ENCODE measurements around the gene NFE2L2. TPM values are rescaled to one million over a fixed set of nuclear protein-coding genes. Genes with fewer than 3 reads are reported as not detected.

NFE2L2 gene
- total and polyA plus RNA-seq, 12 donors, result 26.4 to 67.9 (median 54.9) TPM

- H3K27me3 ChIP-seq, result no peaks in the 10 kb centered on the region
- 48 to 59% methylated on average over 4 of the region's 4 CpGs for WGBS, 2 donors
- TF ChIP-seq CTCF (IDR thresholded peaks at IDR 0.05), result no peak
- peaks cover 21 to 100% (median 99%) of the 10 kb centered on the region in 9 donors for H3K4me1 ChIP-seq
- DNase-seq (no peak), ATAC-seq (peak in 1 of 8 donors; percentile 27)
- H3K9me3 ChIP-seq, result no peaks in the 10 kb centered on the region
- peaks cover 0 to 18% (median 0%) of the 10 kb centered on the region in 9 donors for H3K36me3 ChIP-seq
- intact Hi-C loops (cut with DNase I), result no loop called here
- peak overlapping the region in 8 of 10 donors; percentile 18 to 90 (median 76) for H3K27ac ChIP-seq
- no peak overlapping the region for H3K4me3 ChIP-seq
Measured at GRCh38 chr2:177245010-177245422, 19.5 kb downstream of the NFE2L2 start.

GRCh38 chr2:177244244-177244771 lies 20.2 kb downstream of the NFE2L2 start:
- H3K36me3 ChIP-seq, result peaks cover 0 to 14% (median 0%) of the 10 kb centered on the region in 9 donors
- intact Hi-C loops (cut with DNase I), result no loop called here
- TF ChIP-seq CTCF (IDR thresholded peaks at IDR 0.05), result no peak
- WGBS, 2 donors, result 99% methylated on average over 6 of the region's 6 CpGs
- no peak for DNase-seq
- no peak overlapping the region for H3K4me3 ChIP-seq
- ATAC-seq, result no peak
- no peaks in the 10 kb centered on the region for H3K27me3 ChIP-seq
- H3K9me3 ChIP-seq, result no peaks in the 10 kb centered on the region
- H3K4me1 ChIP-seq, result peaks cover 23 to 100% (median 99%) of the 10 kb centered on the region in 9 donors
- H3K27ac ChIP-seq, result peak overlapping the region in 5 of 10 donors; percentile 72 to 90 (median 86)

- H3K9me3 ChIP-seq, result no peaks in the 10 kb centered on the region
- DNase-seq (no peak), ATAC-seq (no peak)
- intact Hi-C loops (cut with DNase I), result no loop called here
- H3K27me3 ChIP-seq, result no peaks in the 10 kb centered on the region
- peaks cover 0 to 13% (median 0%) of the 10 kb centered on the region in 9 donors for H3K36me3 ChIP-seq
- H3K27ac ChIP-seq, result peak overlapping the region in 9 of 10 donors; percentile 41 to 90 (median 80)
- H3K4me3 ChIP-seq, result no peak overlapping the region
- H3K4me1 ChIP-seq, result peaks cover 24 to 100% (median 99%) of the 10 kb centered on the region in 9 donors
- TF ChIP-seq CTCF (IDR thresholded peaks at IDR 0.05), result no peak
Measured at GRCh38 chr2:177243476-177243875, 21.1 kb downstream of the NFE2L2 start.

DNA sequence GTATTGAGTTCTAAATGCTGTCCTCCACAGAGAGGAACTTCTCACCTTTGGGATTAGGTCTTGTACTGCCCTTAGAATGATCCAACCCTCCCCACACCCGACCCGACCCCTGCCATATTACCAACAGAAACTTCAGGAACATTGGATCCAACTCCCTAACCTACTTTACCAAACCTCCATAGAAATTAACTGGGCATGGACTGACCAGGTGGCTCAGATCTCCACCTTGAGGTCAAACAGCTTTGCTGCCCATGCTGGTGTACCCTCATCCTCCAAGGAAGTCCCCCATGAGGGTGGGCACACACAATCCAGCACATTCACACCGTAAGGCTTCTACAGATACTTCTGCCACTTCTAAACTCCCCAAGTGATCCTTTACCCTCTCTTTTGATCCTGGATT lies 21.5 kb downstream of the NFE2L2 start:
- Histone ChIP-seq H3K4me3 (peak overlapping the region in 2 of 10 donors; percentile 16 to 19), H3K27me3 (no peaks in the 10 kb centered on the region), H3K27ac (peak overlapping the region; percentile 7 to 90 (median 79)), H3K36me3 (peaks cover 0 to 9% (median 0%) of the 10 kb centered on the region in 9 donors), H3K9me3 (no peaks in the 10 kb centered on the region), H3K4me1 (peaks cover 22 to 100% (median 99%) of the 10 kb centered on the region in 9 donors)
- intact Hi-C loops (cut with DNase I), result no loop called here
- ATAC-seq, result no peak
- WGBS, 2 donors, result 90 to 91% methylated on average over 3 of the region's 3 CpGs
- TF ChIP-seq CTCF (IDR thresholded peaks at IDR 0.05), result no peak
- DNase-seq, result no peak

Data from heart right ventricle (tissue), 16 donors.